Measurements from ENCODE around the gene DFFB.
A peak's percentile ranks its signal among the peaks of the same experiment; 100 is the strongest.

The DFFB gene

DNA sequence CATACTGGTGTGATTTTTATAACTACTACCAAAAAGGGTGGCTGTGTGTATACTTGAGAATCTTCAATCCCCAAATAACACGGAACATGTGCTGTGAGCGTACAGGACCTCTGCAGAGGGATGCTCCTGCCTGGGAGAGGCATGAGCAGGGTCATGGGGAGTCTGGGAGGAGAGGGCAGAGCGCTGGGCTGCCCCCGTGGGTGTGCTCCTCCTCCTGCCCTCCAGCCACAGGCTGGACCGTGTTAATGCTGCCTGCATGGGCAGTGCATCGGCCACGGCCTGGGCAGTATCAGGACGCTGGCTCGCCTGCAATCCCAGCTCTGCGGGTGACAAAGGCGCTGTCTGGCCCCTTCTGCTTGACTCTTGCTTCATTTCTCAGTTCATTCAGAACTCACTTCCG lies 6.4 kb upstream of the DFFB start:
- Histone ChIP-seq H3K4me3 (ENCODE audit: low read length in 2 of 2) (no peak overlapping the region), H3K9me3 (ENCODE audit: control insufficient read depth in 2 of 2, low read length in 2 of 2) (no peaks in the 10 kb centered on the region), H3K4me1 (ENCODE audit: control insufficient read depth in 2 of 2, insufficient read depth in 2 of 2, low read length in 2 of 2) (peaks cover 5% of the 10 kb centered on the region in 2 donors), H3K27me3 (ENCODE audit: control insufficient read depth in 2 of 2, insufficient read depth in 2 of 2, low read length in 2 of 2) (no peaks in the 10 kb centered on the region), H3K27ac (ENCODE audit: low read depth in 2 of 2, low read length in 2 of 2) (no peak overlapping the region), H3K9ac (ENCODE audit: low read depth in 1 of 2, low read length in 2 of 2) (no peak overlapping the region), H3K36me3 (ENCODE audit: control insufficient read depth in 2 of 2, insufficient read depth in 2 of 2, low read length in 2 of 2) (peaks cover 31 to 38% of the 10 kb centered on the region in 2 donors)

DNA sequence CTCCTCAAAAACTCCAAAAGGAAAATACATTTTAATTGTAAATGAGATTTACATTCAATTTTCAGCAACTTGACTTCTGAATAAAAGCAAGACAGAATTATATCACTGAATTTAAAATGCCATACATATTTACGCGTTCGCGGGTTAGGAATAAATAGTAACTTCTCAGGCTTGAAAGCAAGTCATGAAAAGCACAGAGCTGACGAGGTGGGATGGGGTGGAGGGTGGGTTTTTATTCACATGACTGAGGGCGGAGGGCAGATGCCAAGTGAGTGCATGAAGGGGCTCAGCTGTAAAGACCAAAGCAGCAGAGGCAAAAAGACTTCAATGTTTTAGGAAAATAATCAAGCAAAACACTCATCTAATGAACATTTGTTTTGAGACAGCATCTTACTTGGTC lies 6.0 kb upstream of the DFFB start:
- no peaks in the 10 kb centered on the region for H3K9me3 ChIP-seq (ENCODE audit: control insufficient read depth in 2 of 2, low read length in 2 of 2)
- H3K36me3 ChIP-seq (ENCODE audit: control insufficient read depth in 2 of 2, insufficient read depth in 2 of 2, low read length in 2 of 2), result peaks cover 31 to 35% of the 10 kb centered on the region in 2 donors
- no peak overlapping the region for H3K9ac ChIP-seq (ENCODE audit: low read depth in 1 of 2, low read length in 2 of 2)
- H3K4me3 ChIP-seq (ENCODE audit: low read length in 2 of 2), result no peak overlapping the region
- H3K27me3 ChIP-seq (ENCODE audit: control insufficient read depth in 2 of 2, insufficient read depth in 2 of 2, low read length in 2 of 2), result no peaks in the 10 kb centered on the region
- no peak overlapping the region for H3K27ac ChIP-seq (ENCODE audit: low read depth in 2 of 2, low read length in 2 of 2)
- H3K4me1 ChIP-seq (ENCODE audit: control insufficient read depth in 2 of 2, insufficient read depth in 2 of 2, low read length in 2 of 2), result peaks cover 6 to 8% of the 10 kb centered on the region in 2 donors

DNA sequence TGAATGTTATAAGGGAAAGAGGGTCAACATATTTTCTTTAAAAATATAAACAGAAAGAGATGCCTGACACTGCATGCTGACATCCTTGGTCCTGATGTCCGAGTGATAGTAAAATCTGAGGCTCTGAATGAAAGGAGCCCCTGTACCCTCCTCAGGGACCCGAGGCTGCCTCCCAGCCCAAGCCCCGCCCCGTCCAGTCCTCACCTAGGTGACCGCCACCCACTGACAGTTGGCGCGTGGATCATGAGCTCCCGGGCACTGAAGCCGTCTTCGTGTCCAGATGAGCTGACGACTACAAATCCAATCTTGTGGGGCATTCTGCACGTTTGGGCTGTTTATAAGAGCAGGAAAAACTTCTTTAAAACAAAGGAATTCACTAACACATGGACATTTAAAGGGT lies 5.2 kb upstream of the DFFB start:
- H3K36me3 ChIP-seq (ENCODE audit: control insufficient read depth in 2 of 2, insufficient read depth in 2 of 2, low read length in 2 of 2), result peaks cover 25 to 29% of the 10 kb centered on the region in 2 donors
- H3K4me1 ChIP-seq (ENCODE audit: control insufficient read depth in 2 of 2, insufficient read depth in 2 of 2, low read length in 2 of 2), result peaks cover 6 to 8% of the 10 kb centered on the region in 2 donors
- H3K27me3 ChIP-seq (ENCODE audit: control insufficient read depth in 2 of 2, insufficient read depth in 2 of 2, low read length in 2 of 2), result no peaks in the 10 kb centered on the region
- no peak overlapping the region for H3K9ac ChIP-seq (ENCODE audit: low read depth in 1 of 2, low read length in 2 of 2)
- no peaks in the 10 kb centered on the region for H3K9me3 ChIP-seq (ENCODE audit: control insufficient read depth in 2 of 2, low read length in 2 of 2)
- no peak overlapping the region for H3K27ac ChIP-seq (ENCODE audit: low read depth in 2 of 2, low read length in 2 of 2)
- H3K4me3 ChIP-seq (ENCODE audit: low read length in 2 of 2), result no peak overlapping the region

DNA sequence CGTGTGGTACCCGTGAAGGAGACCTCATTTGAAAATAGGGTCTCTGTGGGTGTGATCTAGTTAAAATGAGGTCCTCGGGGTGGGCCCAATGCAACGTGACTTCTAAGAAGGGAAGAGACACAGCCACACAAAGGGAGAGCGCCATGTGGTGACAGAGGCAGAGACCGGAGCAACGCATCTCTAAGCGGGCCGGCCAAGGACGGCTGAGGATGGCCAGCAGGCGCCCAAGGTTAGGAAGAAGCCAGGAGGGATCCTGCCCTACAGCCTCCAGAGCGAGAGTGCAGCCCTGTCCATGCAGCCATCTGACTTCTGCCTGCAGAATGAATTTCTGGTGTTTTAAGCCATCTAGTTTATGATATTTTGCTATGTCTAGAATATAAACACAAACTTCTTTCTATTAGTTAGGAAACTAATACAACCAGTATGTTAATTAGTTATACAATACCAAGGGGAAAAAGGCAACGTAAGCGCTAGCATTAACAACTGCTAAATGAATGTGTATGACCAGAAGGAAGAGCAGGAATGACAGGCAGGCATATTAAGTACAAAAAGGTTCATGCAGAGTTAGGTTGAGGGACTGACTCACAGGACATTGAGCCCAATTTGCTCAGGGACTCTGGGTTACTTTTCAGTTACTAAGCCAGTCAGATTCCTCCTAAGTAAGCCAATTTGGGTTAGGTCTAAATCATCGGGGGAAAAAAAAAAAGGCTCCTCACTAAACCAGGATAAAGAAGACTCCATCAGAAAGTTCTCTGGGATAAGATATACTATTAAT lies 4.4 kb upstream of the DFFB start:
- Histone ChIP-seq H3K4me3 (ENCODE audit: low read length in 2 of 2) (no peak overlapping the region), H3K27ac (ENCODE audit: low read depth in 2 of 2, low read length in 2 of 2) (no peak overlapping the region), H3K9ac (ENCODE audit: low read depth in 1 of 2, low read length in 2 of 2) (no peak overlapping the region), H3K4me1 (ENCODE audit: control insufficient read depth in 2 of 2, insufficient read depth in 2 of 2, low read length in 2 of 2) (peaks cover 8 to 10% of the 10 kb centered on the region in 2 donors), H3K9me3 (ENCODE audit: control insufficient read depth in 2 of 2, low read length in 2 of 2) (no peaks in the 10 kb centered on the region), H3K36me3 (ENCODE audit: control insufficient read depth in 2 of 2, insufficient read depth in 2 of 2, low read length in 2 of 2) (peaks cover 21 to 23% of the 10 kb centered on the region in 2 donors), H3K27me3 (ENCODE audit: control insufficient read depth in 2 of 2, insufficient read depth in 2 of 2, low read length in 2 of 2) (no peaks in the 10 kb centered on the region)

DNA sequence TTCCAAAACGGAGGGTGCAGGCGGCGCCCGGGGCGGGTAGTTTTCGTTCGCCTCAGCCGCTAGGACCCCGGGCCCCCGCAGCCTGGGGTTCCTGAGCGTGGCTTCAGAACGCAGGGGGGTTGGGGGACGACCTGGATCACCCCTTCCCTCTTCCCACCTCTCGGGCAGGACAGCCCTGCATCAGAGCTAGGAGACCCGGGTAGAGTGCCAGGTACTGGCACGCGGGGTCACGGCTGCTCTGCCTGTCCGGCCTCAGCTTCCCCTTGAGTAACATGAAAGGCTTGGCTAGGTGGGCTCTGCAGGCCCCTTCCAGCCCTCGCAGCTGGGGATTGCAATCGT lies 484 bp downstream of the DFFB start:
- H3K9ac ChIP-seq (ENCODE audit: low read depth in 1 of 2, low read length in 2 of 2), result peak overlapping the region; percentile 68 to 85
- H3K4me3 ChIP-seq (ENCODE audit: low read length in 2 of 2), result peak overlapping the region; percentile 89 to 94
- H3K9me3 ChIP-seq (ENCODE audit: control insufficient read depth in 2 of 2, low read length in 2 of 2), result no peaks in the 10 kb centered on the region
- peaks cover 0 to 3% of the 10 kb centered on the region in 2 donors for H3K36me3 ChIP-seq (ENCODE audit: control insufficient read depth in 2 of 2, insufficient read depth in 2 of 2, low read length in 2 of 2)
- peaks cover 14 to 18% of the 10 kb centered on the region in 2 donors for H3K4me1 ChIP-seq (ENCODE audit: control insufficient read depth in 2 of 2, insufficient read depth in 2 of 2, low read length in 2 of 2)
- peak overlapping the region; percentile 66 to 77 for H3K27ac ChIP-seq (ENCODE audit: low read depth in 2 of 2, low read length in 2 of 2)
- no peaks in the 10 kb centered on the region for H3K27me3 ChIP-seq (ENCODE audit: control insufficient read depth in 2 of 2, insufficient read depth in 2 of 2, low read length in 2 of 2)

DNA sequence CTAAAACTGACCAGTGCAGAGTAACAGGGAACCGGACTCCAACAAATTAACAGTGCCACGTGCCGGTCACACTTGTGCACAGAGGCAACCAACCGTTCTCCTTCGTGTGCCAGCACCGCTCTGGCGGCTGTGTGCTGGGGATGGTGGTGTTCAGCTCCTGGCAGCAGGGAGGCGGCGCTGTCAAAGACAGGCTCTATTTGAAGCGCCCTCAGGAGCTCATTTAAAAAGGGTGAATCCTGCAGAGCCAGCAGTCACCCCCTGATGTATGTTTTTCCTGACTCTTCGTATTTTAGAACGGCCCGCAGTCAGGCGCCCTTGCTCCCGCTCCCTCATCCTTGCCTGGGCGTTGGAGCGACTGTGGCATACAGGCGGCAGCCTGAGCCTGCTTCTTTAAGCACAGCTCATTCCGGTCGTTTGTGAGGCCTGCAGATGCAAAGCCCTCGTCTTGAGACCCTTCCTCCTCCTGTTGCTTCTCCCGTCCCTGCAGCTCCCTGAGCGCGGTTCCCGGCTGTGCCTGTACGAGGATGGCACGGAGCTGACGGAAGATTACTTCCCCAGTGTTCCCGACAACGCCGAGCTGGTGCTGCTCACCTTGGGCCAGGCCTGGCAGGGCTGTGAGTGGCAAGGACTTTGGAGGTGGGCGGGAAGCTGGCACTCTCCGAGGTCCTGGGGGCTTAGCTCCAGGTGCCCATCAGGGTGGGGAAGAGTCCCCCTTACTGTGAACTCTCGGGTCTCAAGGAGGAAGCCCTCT lies 1.1 kb downstream of the DFFB start:
- peaks cover 0 to 3% of the 10 kb centered on the region in 2 donors for H3K36me3 ChIP-seq (ENCODE audit: control insufficient read depth in 2 of 2, insufficient read depth in 2 of 2, low read length in 2 of 2)
- peak overlapping the region; percentile 89 to 94 for H3K4me3 ChIP-seq (ENCODE audit: low read length in 2 of 2)
- no peaks in the 10 kb centered on the region for H3K27me3 ChIP-seq (ENCODE audit: control insufficient read depth in 2 of 2, insufficient read depth in 2 of 2, low read length in 2 of 2)
- peaks cover 14 to 18% of the 10 kb centered on the region in 2 donors for H3K4me1 ChIP-seq (ENCODE audit: control insufficient read depth in 2 of 2, insufficient read depth in 2 of 2, low read length in 2 of 2)
- no peaks in the 10 kb centered on the region for H3K9me3 ChIP-seq (ENCODE audit: control insufficient read depth in 2 of 2, low read length in 2 of 2)
- H3K9ac ChIP-seq (ENCODE audit: low read depth in 1 of 2, low read length in 2 of 2), result peak overlapping the region in 1 of 2 donors; percentile 68
- no peak overlapping the region for H3K27ac ChIP-seq (ENCODE audit: low read depth in 2 of 2, low read length in 2 of 2)

DNA sequence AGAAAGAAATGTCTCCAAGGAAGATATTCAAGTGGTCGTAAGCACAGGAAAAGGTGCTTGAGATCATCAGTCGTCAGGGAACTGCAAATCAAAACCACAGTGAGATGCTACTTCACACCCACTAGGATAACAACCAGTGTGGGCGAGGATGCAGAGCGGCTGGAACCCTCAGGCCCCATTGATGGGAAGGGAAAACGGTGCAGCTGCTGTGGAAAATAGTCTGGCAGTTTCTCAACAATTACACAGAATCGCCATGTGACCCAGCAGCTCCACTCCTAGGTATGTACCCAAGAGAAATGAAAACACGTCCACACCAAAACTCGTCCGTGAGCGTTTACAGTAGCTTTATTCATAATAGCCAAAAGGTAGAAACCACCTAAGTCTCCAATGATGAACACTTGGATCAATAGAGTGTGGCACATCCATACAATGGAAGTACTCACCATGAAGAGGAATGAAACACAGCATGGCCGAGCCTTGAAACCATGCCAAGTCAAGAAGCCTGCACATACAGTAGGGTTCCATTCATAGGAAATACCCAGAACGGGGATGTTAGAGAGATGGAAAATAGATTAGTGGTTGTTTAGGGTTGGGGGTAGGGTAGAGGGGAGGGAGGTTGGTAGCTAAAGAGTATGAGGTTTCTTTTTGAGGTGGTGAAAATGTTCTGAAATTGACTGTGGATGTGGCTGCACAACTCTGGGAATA lies 6.1 kb downstream of the DFFB start:
- no peak overlapping the region for H3K27ac ChIP-seq (ENCODE audit: low read depth in 2 of 2, low read length in 2 of 2)
- H3K4me1 ChIP-seq (ENCODE audit: control insufficient read depth in 2 of 2, insufficient read depth in 2 of 2, low read length in 2 of 2), result peaks cover 2 to 4% of the 10 kb centered on the region in 2 donors
- no peak overlapping the region for H3K9ac ChIP-seq (ENCODE audit: low read depth in 1 of 2, low read length in 2 of 2)
- no peaks in the 10 kb centered on the region for H3K27me3 ChIP-seq (ENCODE audit: control insufficient read depth in 2 of 2, insufficient read depth in 2 of 2, low read length in 2 of 2)
- no peak overlapping the region for H3K4me3 ChIP-seq (ENCODE audit: low read length in 2 of 2)
- H3K36me3 ChIP-seq (ENCODE audit: control insufficient read depth in 2 of 2, insufficient read depth in 2 of 2, low read length in 2 of 2), result peaks cover 7 to 14% of the 10 kb centered on the region in 2 donors
- H3K9me3 ChIP-seq (ENCODE audit: control insufficient read depth in 2 of 2, low read length in 2 of 2), result no peaks in the 10 kb centered on the region

DNA sequence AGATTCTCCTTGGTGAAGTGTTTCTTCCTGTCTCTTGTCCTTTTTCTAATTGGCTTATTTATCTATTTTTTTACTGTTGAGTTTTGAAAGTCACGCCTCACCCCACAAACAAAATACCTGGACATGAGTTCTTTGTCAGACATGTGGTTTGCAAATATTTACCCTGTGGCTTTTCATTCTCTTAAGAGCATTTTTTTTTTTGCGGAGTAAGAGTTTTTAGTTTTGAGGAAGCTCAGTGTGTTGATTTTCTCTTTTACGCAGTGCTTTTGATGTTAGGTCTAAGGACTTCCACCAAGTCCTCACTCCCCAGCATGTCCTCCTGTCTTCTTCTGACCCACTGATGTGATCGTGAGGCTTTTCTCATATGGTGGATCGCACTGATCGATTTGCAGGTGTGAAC lies 7.6 kb downstream of the DFFB start:
- H3K36me3 ChIP-seq (ENCODE audit: control insufficient read depth in 2 of 2, insufficient read depth in 2 of 2, low read length in 2 of 2), result peaks cover 9 to 21% of the 10 kb centered on the region in 2 donors

DNA sequence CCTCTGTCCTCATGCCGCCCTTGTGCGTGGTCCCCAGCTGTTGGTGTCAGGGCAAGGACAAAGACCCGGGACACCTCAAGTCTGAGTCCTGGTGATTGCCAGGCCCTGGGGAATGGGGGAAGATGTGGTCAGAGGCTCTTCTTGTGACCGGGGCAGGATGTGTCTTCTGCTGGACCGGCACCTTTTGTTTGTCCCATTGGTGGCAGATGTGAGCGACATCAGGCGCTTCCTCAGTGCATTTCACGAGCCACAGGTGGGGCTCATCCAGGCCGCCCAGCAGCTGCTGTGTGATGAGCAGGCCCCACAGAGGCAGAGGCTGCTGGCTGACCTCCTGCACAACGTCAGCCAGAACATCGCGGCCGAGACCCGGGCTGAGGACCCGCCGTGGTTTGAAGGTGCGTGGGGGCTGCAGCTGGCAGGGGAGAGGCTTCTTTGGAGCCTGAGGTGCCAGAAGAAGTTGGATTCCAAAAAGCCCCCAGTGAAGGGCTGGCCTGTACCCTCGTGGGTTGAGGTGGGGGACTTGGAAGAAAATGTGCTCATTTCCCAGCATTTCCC lies 8.4 kb downstream of the DFFB start:
- Histone ChIP-seq H3K27me3 (ENCODE audit: control insufficient read depth in 2 of 2, insufficient read depth in 2 of 2, low read length in 2 of 2) (no peaks in the 10 kb centered on the region), H3K9ac (ENCODE audit: low read depth in 1 of 2, low read length in 2 of 2) (no peak overlapping the region), H3K4me3 (ENCODE audit: low read length in 2 of 2) (no peak overlapping the region), H3K9me3 (ENCODE audit: control insufficient read depth in 2 of 2, low read length in 2 of 2) (no peaks in the 10 kb centered on the region), H3K4me1 (ENCODE audit: control insufficient read depth in 2 of 2, insufficient read depth in 2 of 2, low read length in 2 of 2) (no peaks in the 10 kb centered on the region), H3K36me3 (ENCODE audit: control insufficient read depth in 2 of 2, insufficient read depth in 2 of 2, low read length in 2 of 2) (peaks cover 9 to 28% of the 10 kb centered on the region in 2 donors), H3K27ac (ENCODE audit: low read depth in 2 of 2, low read length in 2 of 2) (no peak overlapping the region)

More for the DNA sequence above, 7.6 kb downstream of the DFFB start:
- no peaks in the 10 kb centered on the region for H3K9me3 ChIP-seq (ENCODE audit: control insufficient read depth in 2 of 2, low read length in 2 of 2)
- H3K27ac ChIP-seq (ENCODE audit: low read depth in 2 of 2, low read length in 2 of 2), result no peak overlapping the region
- no peak overlapping the region for H3K9ac ChIP-seq (ENCODE audit: low read depth in 1 of 2, low read length in 2 of 2)
- no peak overlapping the region for H3K4me3 ChIP-seq (ENCODE audit: low read length in 2 of 2)
- H3K4me1 ChIP-seq (ENCODE audit: control insufficient read depth in 2 of 2, insufficient read depth in 2 of 2, low read length in 2 of 2), result no peaks in the 10 kb centered on the region
- H3K27me3 ChIP-seq (ENCODE audit: control insufficient read depth in 2 of 2, insufficient read depth in 2 of 2, low read length in 2 of 2), result no peaks in the 10 kb centered on the region
